Lower leg skin (tissue), 3 donors: ENCODE results near the gene F2RL3.

Source experiments
- CTCF ChIP-seq, 3 donors: fragments of 450-650 bp; IDR thresholded peaks; one replicate each; pipeline ENCODE4 v1.5.1; 2016; ENCODE audit warnings: antibody characterized with exemption in 3 of 3, mild to moderate bottlenecking in 3 of 3, moderate library complexity in 2 of 3
- POLR2A ChIP-seq, 2 donors: fragments of 450-650 bp; IDR thresholded peaks; one replicate each; pipeline ENCODE4 v1.6.1; 2016 to 2017; ENCODE audit warnings: antibody characterized with exemption in 2 of 2, mild to moderate bottlenecking in 1 of 2, moderate library complexity in 1 of 2

GRCh38 chr19:16869331-16869972, 19.3 kb upstream of the F2RL3 start:
- TF ChIP-seq CTCF (IDR thresholded peaks at IDR 0.05) (no peak), POLR2A (IDR thresholded peaks at IDR 0.05) (no peak)
